ENCODE measurements around the gene TRAK1.

Gene TRAK1

GRCh38 chr3:42209917-42210316 is 118.8 kb downstream of the TRAK1 start:
- no peak for DNase-seq (ENCODE audit: low spot score)

GRCh38 chr3:42210726-42211125 is 119.6 kb downstream of the TRAK1 start:
- DNase-seq (ENCODE audit: low spot score): no peak

GRCh38 chr3:42213417-42213816 is 122.3 kb downstream of the TRAK1 start:
- no peak for DNase-seq (ENCODE audit: low spot score)

- no peak for DNase-seq (ENCODE audit: low spot score)
These were observed 122.9 kb downstream of the TRAK1 start for GRCh38 chr3:42214064-42214463.

- DNase-seq (ENCODE audit: low spot score): peak; percentile 38
These were observed 123.6 kb downstream of the TRAK1 start for GRCh38 chr3:42214565-42215283.

- DNase-seq (ENCODE audit: low spot score): no peak
These were observed 125.1 kb downstream of the TRAK1 start for GRCh38 chr3:42216302-42216701.

- DNase-seq (ENCODE audit: low spot score): no peak
These were observed 125.8 kb downstream of the TRAK1 start for GRCh38 chr3:42216931-42217333.

- no peak for DNase-seq (ENCODE audit: low spot score)
These were observed 129.4 kb downstream of the TRAK1 start for GRCh38 chr3:42220436-42221121.

- no peak for DNase-seq (ENCODE audit: low spot score)
These were observed 132.0 kb downstream of the TRAK1 start for GRCh38 chr3:42222942-42223693.

- DNase-seq (ENCODE audit: low spot score): no peak
These were observed 133.0 kb downstream of the TRAK1 start for GRCh38 chr3:42224178-42224577.

- no peak for DNase-seq (ENCODE audit: low spot score)
These were observed 133.7 kb downstream of the TRAK1 start for GRCh38 chr3:42224658-42225421.

- DNase-seq (ENCODE audit: low spot score): no peak
These were observed 134.6 kb downstream of the TRAK1 start for GRCh38 chr3:42225486-42226363.

GRCh38 chr3:42226470-42227425 is 135.6 kb downstream of the TRAK1 start:
- DNase-seq (ENCODE audit: low spot score): no peak

GRCh38 chr3:42228796-42229195 is 137.6 kb downstream of the TRAK1 start:
- DNase-seq (ENCODE audit: low spot score): no peak

- no peak for DNase-seq (ENCODE audit: low spot score)
These were observed 138.2 kb downstream of the TRAK1 start for GRCh38 chr3:42229266-42229941.

GRCh38 chr3:42229942-42230688 is 139.0 kb downstream of the TRAK1 start:
- DNase-seq (ENCODE audit: low spot score): peak; percentile 45

- no peak for DNase-seq (ENCODE audit: low spot score)
These were observed 139.7 kb downstream of the TRAK1 start for GRCh38 chr3:42230860-42231259.

GRCh38 chr3:42235532-42235931 is 144.4 kb downstream of the TRAK1 start:
- no peak for DNase-seq (ENCODE audit: low spot score)

GRCh38 chr3:42236611-42237010 is 145.5 kb downstream of the TRAK1 start:
- no peak for DNase-seq (ENCODE audit: low spot score)
